H1 (cell line): Measurements from ENCODE around the gene PEX14. TPM values are rescaled to one million over a fixed set of nuclear protein-coding genes. Genes with fewer than 3 reads are reported as not detected.

Source experiments
- CTCF ChIA-PET: fragments of 300-600 bp; sonication (Branson Sonifier 250); formaldehyde crosslinking; loops from one replicate; lab custom pipeline; 2021; ENCODE audit not compliant: partially characterized antibody; lab: Charles Lee
- POLR2A ChIA-PET: fragments of 300-600 bp; sonication (Branson Sonifier 250); formaldehyde crosslinking; loops from one replicate; lab custom pipeline; 2021; ENCODE audit warnings: inconsistent platforms; ENCODE audit not compliant: partially characterized antibody; lab: Charles Lee
- DNase-seq, 2 experiments: peaks; one replicate each; pipeline versions ENCODE4 v3.0.0 to v3.0.0-alpha.2; 2010 to 2022; ENCODE audit warnings: low spot score in 2 of 2, low read depth in 1 of 2, mixed read lengths in 1 of 2
- FAIRE-seq: peaks from 2 replicates; lab custom pipeline; 2011; peaks lifted over from hg19 to GRCh38; lab: Jason Lieb, UNC
- H2AFZ ChIP-seq: 2 replicates; pipeline ENCODE4 v1.8.1; 2012; ENCODE audit warnings: low read length, inconsistent platforms
- H2AK5ac ChIP-seq: 2 replicates; pipeline ENCODE4 v1.6.1; 2013; ENCODE audit warnings: low read depth, low read length
- H2BK120ac ChIP-seq: replicated peaks from 2 replicates; pipeline ENCODE3; 2013; ENCODE audit warnings: low read depth, low read length, inconsistent platforms
- H2BK12ac ChIP-seq: 2 replicates; pipeline ENCODE4 v1.6.1; 2013; ENCODE audit warnings: low read depth, low read length
- H2BK15ac ChIP-seq: 2 replicates; pipeline ENCODE4 v1.6.1; 2013; ENCODE audit warnings: low read length
- H2BK20ac ChIP-seq: 2 replicates; pipeline ENCODE4 v1.6.1; 2013; ENCODE audit warnings: low read length
- H2BK5ac ChIP-seq: 2 replicates; pipeline ENCODE4 v1.6.1; 2013; ENCODE audit warnings: low read depth, low read length
- H3K14ac ChIP-seq: 2 replicates; pipeline ENCODE4 v1.6.1; 2013; ENCODE audit warnings: inconsistent platforms; ENCODE audit not compliant: insufficient read length
- H3K18ac ChIP-seq: 2 replicates; pipeline ENCODE4 v1.6.1; 2013; ENCODE audit warnings: low read length; ENCODE audit errors: extremely low read depth
- H3K23ac ChIP-seq: 2 replicates; pipeline ENCODE4 v1.6.1; 2013; ENCODE audit warnings: inconsistent platforms; ENCODE audit not compliant: insufficient read length
- H3K23me2 ChIP-seq: 2 replicates; pipeline ENCODE4 v1.6.1; 2013; ENCODE audit warnings: low read depth, low read length
- H3K27ac ChIP-seq: 2 replicates; pipeline ENCODE4 v1.6.1; 2011; ENCODE audit warnings: low read depth, low read length, inconsistent platforms
- H3K27me3 ChIP-seq, 4 experiments: replicated peaks in 1 of 4; 1 replicate in 1 of 4; 2 replicates in 3 of 4; pipeline versions ENCODE4 v1.6.1 to v1.8.1; 2011 to 2013; ENCODE audit warnings: low read length in 3 of 4, mild to moderate bottlenecking in 3 of 4, inconsistent platforms in 2 of 4, mixed read lengths in 2 of 4, moderate library complexity in 1 of 4; ENCODE audit not compliant: control insufficient read depth in 3 of 4, insufficient read depth in 3 of 4; ENCODE audit errors: extremely low read depth in 1 of 4
- H3K36me3 ChIP-seq, 4 experiments: 2 replicates each; pipeline versions ENCODE4 v1.6.1 to v1.8.1; 2011 to 2013; ENCODE audit warnings: mild to moderate bottlenecking in 4 of 4, low read length in 3 of 4, moderate library complexity in 2 of 4, control low read depth in 1 of 4, inconsistent platforms in 1 of 4; ENCODE audit not compliant: insufficient read depth in 4 of 4, control insufficient read depth in 2 of 4
- H3K4ac ChIP-seq: replicated peaks from 2 replicates; pipeline ENCODE3; 2013; ENCODE audit warnings: low read length, low read depth, mixed read lengths, inconsistent platforms; ENCODE audit not compliant: insufficient read length
- H3K4me1 ChIP-seq, 4 experiments: replicated peaks in 1 of 4; 1 replicate in 1 of 4; 2 replicates in 3 of 4; pipeline versions ENCODE4 v1.6.1 to v1.8.1; 2011 to 2013; ENCODE audit warnings: low read length in 3 of 4, inconsistent platforms in 2 of 4, mixed read lengths in 1 of 4; ENCODE audit not compliant: insufficient read depth in 4 of 4, control insufficient read depth in 3 of 4
- H3K4me2 ChIP-seq, 2 experiments: 2 replicates each; pipeline versions ENCODE4 v1.6.1 to v1.8.1; 2011 to 2013; ENCODE audit warnings: low read depth in 2 of 2, low read length in 2 of 2, control low read depth in 1 of 2, inconsistent platforms in 1 of 2, mild to moderate bottlenecking in 1 of 2; ENCODE audit not compliant: insufficient read depth in 1 of 2
- H3K4me3 ChIP-seq, 4 experiments: fragments of 200-600, 300-600 bp in 1 of 4; sonication (generic), shearing (Covaris generic), sonication (Bioruptor Twin) in 1 of 4; 2 replicates each; pipeline versions ENCODE4 v1.5.1 to v1.8.1; 2011 to 2016; ENCODE audit warnings: low read length in 4 of 4, low read depth in 3 of 4, control low read depth in 2 of 4, inconsistent platforms in 2 of 4, mild to moderate bottlenecking in 2 of 4, mixed read lengths in 1 of 4, moderate library complexity in 1 of 4; ENCODE audit not compliant: insufficient read depth in 2 of 4; ENCODE audit errors: extremely low read depth in 1 of 4
- H3K56ac ChIP-seq: replicated peaks from 2 replicates; pipeline ENCODE3; 2013; ENCODE audit warnings: low read depth, mild to moderate bottlenecking, mixed read lengths, low read length, inconsistent platforms; ENCODE audit not compliant: insufficient read length
- H3K79me1 ChIP-seq: 2 replicates; pipeline ENCODE4 v1.6.1; 2013; ENCODE audit warnings: low read depth, low read length, control low read depth
- H3K79me2 ChIP-seq, 2 experiments: 2 replicates each; pipeline versions ENCODE4 v1.6.1 to v1.8.1; 2012 to 2013; ENCODE audit warnings: low read length in 2 of 2, mild to moderate bottlenecking in 2 of 2, inconsistent platforms in 1 of 2; ENCODE audit not compliant: insufficient read depth in 2 of 2, control insufficient read depth in 1 of 2
- H3K9ac ChIP-seq, 4 experiments: replicated peaks in 1 of 4; 1 replicate in 1 of 4; 2 replicates in 3 of 4; pipeline versions ENCODE4 v1.6.1 to v1.8.1; 2011 to 2013; ENCODE audit warnings: low read depth in 3 of 4, low read length in 3 of 4, control low read depth in 2 of 4, mild to moderate bottlenecking in 2 of 4, moderate library complexity in 2 of 4, inconsistent platforms in 1 of 4; ENCODE audit errors: extremely low read depth in 1 of 4
- H3K9me3 ChIP-seq, 2 experiments: 2 replicates each; pipeline versions ENCODE4 v1.6.1 to v1.8.1; 2012 to 2013; ENCODE audit warnings: mild to moderate bottlenecking in 2 of 2, moderate library complexity in 2 of 2, control low read depth in 1 of 2, inconsistent platforms in 1 of 2, low read depth in 1 of 2, low read length in 1 of 2, mixed read lengths in 1 of 2; ENCODE audit not compliant: insufficient read depth in 2 of 2
- H4K20me1 ChIP-seq, 2 experiments: replicated peaks in 1 of 2; 2 replicates each; pipeline versions ENCODE3 to v1.8.1; 2011 to 2013; ENCODE audit warnings: inconsistent platforms in 2 of 2, low read length in 2 of 2, mild to moderate bottlenecking in 1 of 2; ENCODE audit not compliant: insufficient read depth in 2 of 2, control insufficient read depth in 1 of 2
- H4K5ac ChIP-seq: 2 replicates; pipeline ENCODE4 v1.6.1; 2013; ENCODE audit warnings: low read length, low read depth, mixed read lengths, inconsistent platforms; ENCODE audit not compliant: insufficient read length
- H4K8ac ChIP-seq: 2 replicates; pipeline ENCODE4 v1.8.0; 2013; ENCODE audit warnings: mild to moderate bottlenecking, moderate library complexity, low read length, inconsistent platforms; ENCODE audit not compliant: insufficient read depth; ENCODE audit errors: extremely low read depth
- H4K91ac ChIP-seq: replicated peaks from 2 replicates; pipeline ENCODE3; 2013; ENCODE audit warnings: low read length, mixed read lengths, inconsistent platforms; ENCODE audit not compliant: insufficient read length
- JUND ChIP-seq: IDR thresholded peaks from 2 replicates; pipeline ENCODE4 v1.6.1; 2011; ENCODE audit warnings: mild to moderate bottlenecking, improper control_type of control experiment, low read length
- RAD21 ChIP-seq, 2 experiments: IDR thresholded peaks in 1 of 2; conservative IDR thresholded peaks in 1 of 2; 2 replicates each; pipeline ENCODE4 v1.6.1; 2011; ENCODE audit warnings: low read depth in 2 of 2, low read length in 2 of 2, improper control_type of control experiment in 1 of 2, inconsistent platforms in 1 of 2, mild to moderate bottlenecking in 1 of 2, moderate library complexity in 1 of 2
- SP1 ChIP-seq: IDR thresholded peaks from 2 replicates; pipeline ENCODE4 v1.6.1; 2011; ENCODE audit warnings: low read depth, low read length
- YY1 ChIP-seq: IDR thresholded peaks from 2 replicates; pipeline ENCODE4 v1.6.1; 2011; ENCODE audit warnings: low read depth, mild to moderate bottlenecking, low read length
- WGBS, 2 experiments: shearing (Covaris generic) in 1 of 2; methylation state at CpG; one replicate each; pipeline versions ENCODE4 v1.1.6 to v1.1.7; 2013 to 2015; ENCODE audit warnings: low lambda C conversion rate in 2 of 2, mixed read lengths in 2 of 2, inconsistent platforms in 1 of 2, low coverage in 1 of 2, missing lambda C conversion rate in 1 of 2; ENCODE audit not compliant: insufficient replicate concordance in 2 of 2, insufficient coverage in 1 of 2, insufficient read length in 1 of 2; ENCODE audit errors: extremely low coverage in 1 of 2, missing lambda C conversion rate in 1 of 2; 5-methylcytosine and 5-hydroxymethylcytosine counted together
- polyA plus RNA-seq, 7 experiments: library from polyadenylated mRNA; depleted of rRNA in 3 of 7; stranded (reverse) in 5 of 7; unstranded in 2 of 7; fragments of >200 nt in 5 of 7; fragments of 200-250 nt in 2 of 7; gene quantifications; 1 replicate in 5 of 7; 2 replicates in 1 of 7; 4 replicates in 1 of 7; pipeline versions ENCODE4 v1.2.1 to v1.2.3, GENCODE V29; 2011 to 2013; ENCODE audit warnings: missing spikeins in 2 of 7, mixed read lengths in 2 of 7
- total RNA-seq: library from RNA; stranded (reverse); fragmentation: NEBNext Ultra II Directional; extraction: Animal tissue kit (Norgen Biotek cat#: 25700); gene quantifications from 2 replicates; pipeline ENCODE4 v1.2.1, GENCODE V29; 2021
- TF ChIP-seq, protein P1 (sequence below), 3 experiments: IDR thresholded peaks; 1 replicate in 2 of 3; 2 replicates in 1 of 3; pipeline versions ENCODE4 v1.5.1 to v1.6.1; 2011; ENCODE audit warnings: low read length in 3 of 3, mild to moderate bottlenecking in 3 of 3, inconsistent platforms in 2 of 3, low read depth in 1 of 3, moderate library complexity in 1 of 3; ENCODE audit not compliant: insufficient read depth in 1 of 3; ENCODE audit errors: control extremely low read depth in 1 of 3
- TF ChIP-seq, protein P2 (sequence below): IDR thresholded peaks from 2 replicates; pipeline ENCODE4 v1.6.1; 2011; ENCODE audit warnings: low read depth, mild to moderate bottlenecking, low read length; ENCODE audit not compliant: insufficient read depth

The PEX14 gene
- total and polyA plus RNA-seq, 2 of the 8 experiments (the other 6 are each of a cell fraction or from before 2014, with no cell fraction given), result 13.0 to 19.8 TPM

- POLR2A ChIA-PET, result no interaction called here
- Histone ChIP-seq H2AFZ (no peak overlapping the region), H4K91ac (no peak overlapping the region), H3K23me2 (no peaks in the 10 kb centered on the region), H3K4me1 (no peaks in the 10 kb centered on the region), H3K56ac (no peak overlapping the region), H4K5ac (no peak overlapping the region), H2AK5ac (no peak overlapping the region), H3K79me2 (no peaks in the 10 kb centered on the region; a peak in 1 of 4 replicates), H3K36me3 (no peaks in the 10 kb centered on the region), H2BK5ac (no peak overlapping the region), H3K9me3 (peaks cover 0 to 4% of the 10 kb centered on the region in 2 experiments; a peak in 1 of 4 replicates), H3K4me2 (no peak overlapping the region), H4K8ac (no peak overlapping the region), H2BK15ac (no peak overlapping the region), H2BK120ac (no peak overlapping the region), H3K18ac (no peak overlapping the region), H2BK12ac (no peak overlapping the region), H4K20me1 (no peaks in the 10 kb centered on the region), H3K4ac (no peak overlapping the region), H3K79me1 (no peaks in the 10 kb centered on the region), H2BK20ac (no peak overlapping the region), H3K27me3 (no peaks in the 10 kb centered on the region), H3K27ac (no peak overlapping the region), H3K4me3 (no peak overlapping the region), H3K23ac (no peak overlapping the region), H3K14ac (no peak overlapping the region), H3K9ac (no peak overlapping the region)
- CTCF ChIA-PET, result interaction anchor here (0.6 to 2.1 kb wide), 17 partner anchors 9 to 350 kb away, joined by 3 to 11 read pairs (median 3); no protein-coding TSS in a partner anchor
- TF ChIP-seq JUND (peak; percentile 85), RAD21 (IDR thresholded peaks at IDR 0.05 in 1 of 2, conservative IDR thresholded peaks at IDR 0.05 in 1 of 2; ENCODE audit: low read depth in 2 of 2, low read length in 2 of 2) (peak; percentile 2 to 43; a peak in 2 of 4 replicates), SP1 (no peak), YY1 (no peak)
- TF ChIP-seq, protein P1, sequence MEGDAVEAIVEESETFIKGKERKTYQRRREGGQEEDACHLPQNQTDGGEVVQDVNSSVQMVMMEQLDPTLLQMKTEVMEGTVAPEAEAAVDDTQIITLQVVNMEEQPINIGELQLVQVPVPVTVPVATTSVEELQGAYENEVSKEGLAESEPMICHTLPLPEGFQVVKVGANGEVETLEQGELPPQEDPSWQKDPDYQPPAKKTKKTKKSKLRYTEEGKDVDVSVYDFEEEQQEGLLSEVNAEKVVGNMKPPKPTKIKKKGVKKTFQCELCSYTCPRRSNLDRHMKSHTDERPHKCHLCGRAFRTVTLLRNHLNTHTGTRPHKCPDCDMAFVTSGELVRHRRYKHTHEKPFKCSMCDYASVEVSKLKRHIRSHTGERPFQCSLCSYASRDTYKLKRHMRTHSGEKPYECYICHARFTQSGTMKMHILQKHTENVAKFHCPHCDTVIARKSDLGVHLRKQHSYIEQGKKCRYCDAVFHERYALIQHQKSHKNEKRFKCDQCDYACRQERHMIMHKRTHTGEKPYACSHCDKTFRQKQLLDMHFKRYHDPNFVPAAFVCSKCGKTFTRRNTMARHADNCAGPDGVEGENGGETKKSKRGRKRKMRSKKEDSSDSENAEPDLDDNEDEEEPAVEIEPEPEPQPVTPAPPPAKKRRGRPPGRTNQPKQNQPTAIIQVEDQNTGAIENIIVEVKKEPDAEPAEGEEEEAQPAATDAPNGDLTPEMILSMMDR (IDR thresholded peaks at IDR 0.05; ENCODE audit: control extremely low read depth in 1 of 3, insufficient read depth in 1 of 3, low read depth in 1 of 3, low read length in 3 of 3), result peak; percentile 36 to 61 (median 49); a peak in 3 of 4 replicates
- TF ChIP-seq, protein P2, sequence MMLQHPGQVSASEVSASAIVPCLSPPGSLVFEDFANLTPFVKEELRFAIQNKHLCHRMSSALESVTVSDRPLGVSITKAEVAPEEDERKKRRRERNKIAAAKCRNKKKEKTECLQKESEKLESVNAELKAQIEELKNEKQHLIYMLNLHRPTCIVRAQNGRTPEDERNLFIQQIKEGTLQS, result 0 out of 2 replicates have a peak, but pooled peaks have one; percentile 5
- WGBS, 2 experiments, result 87% methylated on average over 3 of the region's 3 CpGs; no CpG with 5 or more reads in 1 of the 2 experiments
- no peak for DNase-seq
- no peak for FAIRE-seq
These were observed 87.2 kb downstream of the PEX14 start for GRCh38 chr1:10561955-10562354.
